Measurements from ENCODE around the gene ROR1. TPM values are rescaled to one million over a fixed set of nuclear protein-coding genes. Genes with fewer than 3 reads are reported as not detected.

The ROR1 gene
- polyA plus RNA-seq, 3 donors from 2014 or later: 1.1 to 3.3 (median 1.2) TPM

GRCh38 chr1:63847308-63847910 lies 73.6 kb downstream of the ROR1 start:
- H3K9me3 Mint-ChIP-seq: no peaks in the 10 kb centered on the region
- peaks cover 0 to 4% (median 0%) of the 10 kb centered on the region in 3 donors for H3K27me3 Mint-ChIP-seq (ENCODE audit: low read depth in 3 of 3)
- no peaks in the 10 kb centered on the region for H3K36me3 Mint-ChIP-seq
- H3K27ac Mint-ChIP-seq: no peak overlapping the region
- no peak for DNase-seq
- no peak overlapping the region for H3K4me3 Mint-ChIP-seq
- no peaks in the 10 kb centered on the region for H3K4me1 Mint-ChIP-seq

GRCh38 chr1:63848733-63849132 lies 74.9 kb downstream of the ROR1 start:
- no peak for DNase-seq
- Mint-ChIP-seq H3K4me3 (no peak overlapping the region), H3K9me3 (no peaks in the 10 kb centered on the region), H3K4me1 (no peaks in the 10 kb centered on the region), H3K36me3 (no peaks in the 10 kb centered on the region), H3K27ac (no peak overlapping the region), H3K27me3 (ENCODE audit: low read depth in 3 of 3) (peaks cover 0 to 4% (median 0%) of the 10 kb centered on the region in 3 donors)

- peaks cover 0 to 4% (median 0%) of the 10 kb centered on the region in 3 donors for H3K27me3 Mint-ChIP-seq (ENCODE audit: low read depth in 3 of 3)
- no peaks in the 10 kb centered on the region for H3K4me1 Mint-ChIP-seq
- no peaks in the 10 kb centered on the region for H3K36me3 Mint-ChIP-seq
- DNase-seq: no peak
- H3K27ac Mint-ChIP-seq: no peak overlapping the region
- H3K9me3 Mint-ChIP-seq: no peaks in the 10 kb centered on the region
- H3K4me3 Mint-ChIP-seq: no peak overlapping the region
These were observed 75.3 kb downstream of the ROR1 start for GRCh38 chr1:63849149-63849548.

GRCh38 chr1:63854091-63854490 lies 80.3 kb downstream of the ROR1 start:
- no peaks in the 10 kb centered on the region for H3K36me3 Mint-ChIP-seq
- H3K9me3 Mint-ChIP-seq: peaks cover 0 to 18% (median 7%) of the 10 kb centered on the region in 6 donors
- H3K27me3 Mint-ChIP-seq (ENCODE audit: low read depth in 3 of 3): peaks cover 3 to 4% (median 3%) of the 10 kb centered on the region in 3 donors
- H3K4me1 Mint-ChIP-seq: no peaks in the 10 kb centered on the region
- H3K4me3 Mint-ChIP-seq: no peak overlapping the region
- no peak for DNase-seq
- H3K27ac Mint-ChIP-seq: no peak overlapping the region

GRCh38 chr1:63855942-63856341 lies 82.1 kb downstream of the ROR1 start:
- Mint-ChIP-seq H3K4me3 (no peak overlapping the region), H3K36me3 (no peaks in the 10 kb centered on the region), H3K4me1 (no peaks in the 10 kb centered on the region), H3K9me3 (peaks cover 0 to 18% (median 7%) of the 10 kb centered on the region in 6 donors), H3K27ac (no peak overlapping the region), H3K27me3 (ENCODE audit: low read depth in 3 of 3) (peaks cover 3 to 5% (median 4%) of the 10 kb centered on the region in 3 donors)
- no peak for DNase-seq

GRCh38 chr1:63856924-63857323 lies 83.1 kb downstream of the ROR1 start:
- no peaks in the 10 kb centered on the region for H3K36me3 Mint-ChIP-seq
- peaks cover 3 to 5% (median 4%) of the 10 kb centered on the region in 3 donors for H3K27me3 Mint-ChIP-seq (ENCODE audit: low read depth in 3 of 3)
- peaks cover 0 to 18% (median 7%) of the 10 kb centered on the region in 6 donors for H3K9me3 Mint-ChIP-seq
- DNase-seq: no peak
- H3K4me3 Mint-ChIP-seq: no peak overlapping the region
- no peaks in the 10 kb centered on the region for H3K4me1 Mint-ChIP-seq
- H3K27ac Mint-ChIP-seq: no peak overlapping the region

- Mint-ChIP-seq H3K27ac (no peak overlapping the region), H3K4me3 (no peak overlapping the region), H3K36me3 (no peaks in the 10 kb centered on the region), H3K9me3 (peaks cover 0 to 18% (median 7%) of the 10 kb centered on the region in 6 donors), H3K27me3 (ENCODE audit: low read depth in 3 of 3) (peaks cover 3 to 5% (median 4%) of the 10 kb centered on the region in 3 donors), H3K4me1 (no peaks in the 10 kb centered on the region)
- DNase-seq: no peak
These were observed 83.7 kb downstream of the ROR1 start for GRCh38 chr1:63857478-63857877.

GRCh38 chr1:63858153-63858552 lies 84.3 kb downstream of the ROR1 start:
- peaks cover 0 to 18% (median 7%) of the 10 kb centered on the region in 6 donors for H3K9me3 Mint-ChIP-seq
- H3K27me3 Mint-ChIP-seq (ENCODE audit: low read depth in 3 of 3): peaks cover 3 to 5% (median 4%) of the 10 kb centered on the region in 3 donors
- DNase-seq: no peak
- H3K4me1 Mint-ChIP-seq: no peaks in the 10 kb centered on the region
- H3K27ac Mint-ChIP-seq: no peak overlapping the region
- H3K36me3 Mint-ChIP-seq: no peaks in the 10 kb centered on the region
- no peak overlapping the region for H3K4me3 Mint-ChIP-seq

GRCh38 chr1:63859480-63860275 lies 85.9 kb downstream of the ROR1 start:
- H3K9me3 Mint-ChIP-seq: peaks cover 0 to 18% (median 6%) of the 10 kb centered on the region in 6 donors
- H3K4me1 Mint-ChIP-seq: no peaks in the 10 kb centered on the region
- no peak overlapping the region for H3K27ac Mint-ChIP-seq
- DNase-seq: no peak
- peaks cover 3 to 5% (median 4%) of the 10 kb centered on the region in 3 donors for H3K27me3 Mint-ChIP-seq (ENCODE audit: low read depth in 3 of 3)
- no peaks in the 10 kb centered on the region for H3K36me3 Mint-ChIP-seq
- H3K4me3 Mint-ChIP-seq: no peak overlapping the region

GRCh38 chr1:63861052-63861691 lies 87.4 kb downstream of the ROR1 start:
- DNase-seq: no peak
- Mint-ChIP-seq H3K27me3 (ENCODE audit: low read depth in 3 of 3) (peaks cover 0 to 3% (median 3%) of the 10 kb centered on the region in 3 donors), H3K9me3 (peaks cover 0 to 8% (median 2%) of the 10 kb centered on the region in 6 donors), H3K4me3 (no peak overlapping the region), H3K4me1 (no peaks in the 10 kb centered on the region), H3K36me3 (no peaks in the 10 kb centered on the region), H3K27ac (no peak overlapping the region)

GRCh38 chr1:63863145-63863544 lies 89.3 kb downstream of the ROR1 start:
- Mint-ChIP-seq H3K36me3 (no peaks in the 10 kb centered on the region), H3K4me3 (no peak overlapping the region), H3K27me3 (ENCODE audit: low read depth in 3 of 3) (peaks cover 0 to 3% (median 1%) of the 10 kb centered on the region in 3 donors), H3K27ac (no peak overlapping the region), H3K9me3 (no peaks in the 10 kb centered on the region), H3K4me1 (no peaks in the 10 kb centered on the region)
- DNase-seq: no peak

GRCh38 chr1:63864224-63864641 lies 90.4 kb downstream of the ROR1 start:
- no peaks in the 10 kb centered on the region for H3K4me1 Mint-ChIP-seq
- no peak overlapping the region for H3K4me3 Mint-ChIP-seq
- H3K36me3 Mint-ChIP-seq: no peaks in the 10 kb centered on the region
- H3K27me3 Mint-ChIP-seq (ENCODE audit: low read depth in 3 of 3): peaks cover 0 to 3% (median 1%) of the 10 kb centered on the region in 3 donors
- H3K27ac Mint-ChIP-seq: no peak overlapping the region
- DNase-seq: no peak
- no peaks in the 10 kb centered on the region for H3K9me3 Mint-ChIP-seq

- Mint-ChIP-seq H3K27me3 (ENCODE audit: low read depth in 3 of 3) (peaks cover 0 to 1% (median 0%) of the 10 kb centered on the region in 3 donors), H3K4me1 (no peaks in the 10 kb centered on the region), H3K9me3 (no peaks in the 10 kb centered on the region), H3K36me3 (no peaks in the 10 kb centered on the region), H3K4me3 (no peak overlapping the region), H3K27ac (no peak overlapping the region)
- DNase-seq: no peak
These were observed 91.7 kb downstream of the ROR1 start for GRCh38 chr1:63865561-63865960.

GRCh38 chr1:63866084-63866483 lies 92.3 kb downstream of the ROR1 start:
- Mint-ChIP-seq H3K4me3 (no peak overlapping the region), H3K4me1 (no peaks in the 10 kb centered on the region), H3K27me3 (ENCODE audit: low read depth in 3 of 3) (peaks cover 0 to 1% (median 0%) of the 10 kb centered on the region in 3 donors), H3K36me3 (no peaks in the 10 kb centered on the region), H3K27ac (no peak overlapping the region), H3K9me3 (no peaks in the 10 kb centered on the region)
- DNase-seq: no peak
